HG03439 (cell line): Measurements from ENCODE around the gene RABGGTB.
"Not testable (repeated sequence)": the region's sequence is repeated elsewhere in the genome, so short reads cannot be mapped to it uniquely, and the experiment has no call there.

Source experiments
- ATAC-seq: cut with Tn5 transposase; IDR thresholded peaks from one replicate; pipeline ENCODE4 v1.9.1; 2021; ENCODE audit warnings: mild to moderate bottlenecking, moderate library complexity; ENCODE audit not compliant: unreplicated experiment

RABGGTB gene

GRCh38 chr1:75795703-75796193 lies 9.7 kb downstream of the RABGGTB start:
- no peak for ATAC-seq

- no peak for ATAC-seq
Measured at GRCh38 chr1:75796376-75797272, 10.6 kb downstream of the RABGGTB start, which contains the start of gene MSH4. MSH4 (plus strand) TSS chr1:75796882; CDS start chr1:75796986, 104 bp downstream.

- ATAC-seq: no peak
Measured at GRCh38 chr1:75797273-75797588, 11.2 kb downstream of the RABGGTB start.

GRCh38 chr1:75797606-75798216 lies 11.7 kb downstream of the RABGGTB start:
- ATAC-seq: no peak

GRCh38 chr1:75801480-75801879 lies 15.4 kb downstream of the RABGGTB start:
- not testable (repeated sequence) for ATAC-seq

DNA sequence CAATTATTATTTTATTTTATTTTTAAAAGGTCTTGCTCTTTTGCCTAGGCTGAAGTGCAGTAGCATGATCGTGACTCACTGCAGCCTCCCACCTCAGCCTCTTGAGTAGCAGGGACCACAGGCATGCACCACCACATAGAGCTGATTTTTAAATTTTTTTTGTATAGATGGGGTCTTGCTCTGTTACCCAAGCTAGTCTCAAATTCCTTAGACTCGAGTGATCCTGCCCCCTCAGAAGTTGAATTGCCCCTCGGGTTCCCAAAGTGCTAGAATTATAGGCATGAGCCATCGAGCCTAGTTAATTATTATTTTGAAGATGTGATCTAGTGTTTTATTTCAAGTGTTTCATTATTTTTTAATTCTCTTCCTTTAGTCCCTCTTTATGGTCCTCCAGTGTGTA lies 22.9 kb downstream of the RABGGTB start:
- ATAC-seq: no peak

GRCh38 chr1:75810113-75810512 lies 24.1 kb downstream of the RABGGTB start:
- not testable (repeated sequence) for ATAC-seq

DNA sequence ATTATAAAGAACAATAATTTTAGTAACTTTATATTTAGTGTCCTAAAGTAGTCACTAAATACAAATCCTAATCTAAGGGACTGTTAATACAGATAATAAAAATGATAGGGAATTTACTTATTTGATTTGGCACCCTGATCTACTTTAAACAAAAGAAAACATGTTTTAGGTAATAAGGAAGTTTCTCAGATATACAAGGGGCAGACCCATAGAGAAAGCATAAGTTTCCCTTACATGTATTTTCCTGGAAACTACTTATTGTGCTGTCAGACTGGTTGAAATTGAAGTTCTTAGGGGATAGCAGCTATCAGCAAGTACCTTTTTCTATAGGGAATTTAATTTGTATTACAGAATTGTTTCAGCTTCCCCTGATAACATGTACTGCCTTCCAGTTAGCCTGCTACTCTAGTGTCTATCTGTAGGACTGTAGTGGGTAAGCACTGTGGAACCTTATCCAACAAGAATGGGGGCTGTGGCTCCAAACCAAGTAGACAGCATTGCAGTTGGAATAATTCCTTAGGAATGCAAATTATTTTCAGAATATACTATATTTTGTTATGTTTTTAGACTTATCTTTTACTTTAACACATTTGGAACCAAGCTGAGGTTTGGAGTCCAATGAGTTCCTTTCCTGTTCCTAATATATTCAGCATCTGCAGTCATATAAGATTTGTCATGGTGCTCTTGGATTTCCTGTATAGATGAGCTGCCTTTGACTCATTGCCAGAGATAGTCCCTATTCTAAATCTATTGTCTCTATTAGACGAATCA lies 25.3 kb downstream of the RABGGTB start:
- no peak for ATAC-seq

DNA sequence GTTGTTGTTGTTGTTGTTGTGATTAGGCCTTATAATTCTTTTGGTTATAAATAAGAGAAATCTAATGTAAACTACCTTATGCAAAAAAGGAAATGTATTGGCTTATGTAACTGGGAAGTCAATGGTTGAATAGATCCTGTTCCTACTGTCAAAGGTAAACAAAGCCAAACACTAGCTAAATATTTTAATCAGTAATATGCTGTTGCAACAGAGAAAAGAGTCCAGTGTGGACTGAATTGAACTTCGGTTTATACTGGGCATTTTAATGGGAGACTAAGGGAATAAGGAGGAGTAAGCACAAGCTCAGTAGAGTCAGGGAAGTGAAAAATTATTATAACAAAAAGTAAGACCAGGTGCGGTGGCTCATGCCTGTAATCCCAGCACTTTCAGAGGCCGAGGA lies 26.0 kb downstream of the RABGGTB start:
- no peak for ATAC-seq

GRCh38 chr1:75823596-75823995 lies 37.5 kb downstream of the RABGGTB start:
- not testable (repeated sequence) for ATAC-seq

DNA sequence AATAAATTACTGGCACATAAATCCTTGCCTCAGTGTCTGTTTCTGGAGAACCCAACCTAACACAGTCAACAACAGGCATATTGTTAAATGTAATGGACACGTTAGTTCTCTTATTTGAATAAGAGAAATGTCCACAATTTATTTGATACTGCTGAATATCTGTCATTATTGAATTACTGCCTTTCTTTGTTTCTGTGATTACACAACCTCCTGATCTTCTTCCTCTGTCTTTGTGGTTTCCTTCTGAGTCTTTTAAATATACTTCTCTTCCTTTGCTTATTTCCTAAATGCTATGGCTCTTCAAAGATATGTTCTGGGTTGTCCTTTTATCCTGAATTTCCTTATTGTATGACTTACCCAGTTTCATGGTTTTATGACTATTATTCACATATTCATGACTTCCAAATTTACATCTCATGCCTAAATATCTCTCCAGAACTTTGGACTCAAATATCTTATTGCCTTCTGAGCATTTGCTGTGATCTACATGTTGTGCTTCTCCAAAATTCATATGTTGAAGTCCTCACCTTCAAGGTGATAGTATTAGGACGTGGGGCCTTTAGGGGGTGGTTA lies 50.6 kb downstream of the RABGGTB start:
- ATAC-seq: no peak

- ATAC-seq: no peak
Measured at GRCh38 chr1:75838079-75838478, 52.0 kb downstream of the RABGGTB start.

DNA sequence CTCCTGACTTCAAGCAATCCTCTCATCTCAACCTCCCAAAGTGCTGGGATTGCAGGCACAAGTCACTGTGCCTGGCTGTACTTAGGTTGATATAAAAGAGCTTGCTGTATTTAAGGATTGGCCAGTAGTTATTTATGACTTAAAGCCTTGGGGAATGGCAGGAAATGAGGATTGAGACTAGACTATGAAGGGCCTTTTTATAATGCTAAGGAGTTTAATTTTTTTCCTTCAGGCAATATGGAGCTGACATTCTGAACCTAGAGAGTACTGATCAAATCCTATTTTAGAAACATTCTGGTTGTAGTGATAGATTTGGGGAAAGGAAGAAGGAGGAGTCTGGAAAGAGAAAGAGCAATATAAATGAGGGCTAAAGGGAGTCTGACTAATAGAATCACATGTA lies 55.4 kb downstream of the RABGGTB start:
- no peak for ATAC-seq
